H1 (cell line): Measurements from ENCODE around the gene NEURL4. TPM values are rescaled to one million over a fixed set of nuclear protein-coding genes. Genes with fewer than 3 reads are reported as not detected.

ENCODE experiments used
- CHD7 ChIP-seq: fragments of 300-600 bp; sonication (generic); IDR thresholded peaks from 2 replicates; pipeline ENCODE4 v1.7.1; 2012; ENCODE audit warnings: low read length, moderate library complexity, mild to moderate bottlenecking, inconsistent platforms; ENCODE audit not compliant: insufficient replicate concordance
- E2F6 ChIP-seq: IDR thresholded peaks from 2 replicates; pipeline ENCODE4 v1.6.1; 2012; ENCODE audit warnings: inconsistent platforms
- GTF2F1 ChIP-seq: IDR thresholded peaks from 2 replicates; pipeline ENCODE4 v1.6.1; 2012; ENCODE audit warnings: low read depth, low read length, improper control_type of control experiment, borderline replicate concordance
- RAD21 ChIP-seq, 2 experiments: IDR thresholded peaks in 1 of 2; conservative IDR thresholded peaks in 1 of 2; 2 replicates each; pipeline ENCODE4 v1.6.1; 2011; ENCODE audit warnings: low read depth in 2 of 2, low read length in 2 of 2, improper control_type of control experiment in 1 of 2, inconsistent platforms in 1 of 2, mild to moderate bottlenecking in 1 of 2, moderate library complexity in 1 of 2
- TBP ChIP-seq: IDR thresholded peaks from 2 replicates; pipeline ENCODE4 v1.6.1; 2011; ENCODE audit warnings: low read depth, low read length, improper control_type of control experiment
- USF2 ChIP-seq: IDR thresholded peaks from 2 replicates; pipeline ENCODE4 v1.6.1; 2011; ENCODE audit warnings: low read length, improper control_type of control experiment
- polyA plus RNA-seq, 7 experiments: library from polyadenylated mRNA; depleted of rRNA in 3 of 7; stranded (reverse) in 5 of 7; unstranded in 2 of 7; fragments of >200 nt in 5 of 7; fragments of 200-250 nt in 2 of 7; gene quantifications; 1 replicate in 5 of 7; 2 replicates in 1 of 7; 4 replicates in 1 of 7; pipeline versions ENCODE4 v1.2.1 to v1.2.3, GENCODE V29; 2011 to 2013; ENCODE audit warnings: missing spikeins in 2 of 7, mixed read lengths in 2 of 7
- total RNA-seq: library from RNA; stranded (reverse); fragmentation: NEBNext Ultra II Directional; extraction: Animal tissue kit (Norgen Biotek cat#: 25700); gene quantifications from 2 replicates; pipeline ENCODE4 v1.2.1, GENCODE V29; 2021

The NEURL4 gene
- total and polyA plus RNA-seq, 2 of the 8 experiments (the other 6 are each of a cell fraction or from before 2014, with no cell fraction given): 29.6 to 46.8 TPM

DNA sequence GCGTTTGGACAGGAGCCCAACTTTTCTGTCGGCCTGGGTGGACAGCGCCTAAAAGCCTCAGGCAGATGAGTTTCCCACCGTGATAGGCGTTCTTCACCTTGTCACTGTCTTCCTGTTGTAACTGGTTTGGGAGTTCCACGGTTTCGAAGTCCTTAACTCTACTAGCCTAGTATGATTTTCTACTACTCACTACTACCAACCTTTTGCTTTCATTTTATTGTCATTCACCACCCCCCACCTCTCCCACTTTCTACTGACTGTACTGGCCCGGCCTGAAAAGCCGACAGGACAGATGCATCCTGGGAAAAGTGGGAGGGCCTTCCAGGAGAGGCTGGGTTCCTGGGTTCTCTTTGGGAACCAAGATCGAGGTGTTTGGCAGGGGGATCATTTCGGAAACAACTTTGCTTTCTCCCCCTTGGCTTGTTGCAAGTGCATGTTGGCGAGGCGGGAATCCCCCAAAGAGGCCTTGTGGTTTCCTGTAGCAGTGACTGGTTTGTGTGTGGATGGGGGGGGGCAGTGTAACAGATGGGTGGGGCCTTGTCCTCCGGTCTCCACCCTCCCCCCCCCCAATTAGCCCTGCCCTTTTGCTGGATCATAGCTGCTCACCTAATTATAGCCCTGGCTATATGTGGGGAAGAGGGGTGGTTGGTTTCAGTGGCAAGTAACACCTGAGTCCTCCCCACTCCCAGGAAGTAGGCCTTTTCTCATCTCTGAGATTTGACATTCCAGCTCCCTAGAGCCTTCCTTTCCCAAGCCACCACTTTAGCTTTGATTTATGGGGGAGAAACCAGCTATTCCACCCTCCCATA lies 20.3 kb downstream of the NEURL4 start (continued):
- TF ChIP-seq CHD7: no peak
- peak; percentile 34; the same call in 1 of the 2 replicates for TF ChIP-seq TBP
- TF ChIP-seq GTF2F1: no peak
- TF ChIP-seq USF2: no peak
- no peak for TF ChIP-seq RAD21 (IDR thresholded peaks at IDR 0.05 in 1 of 2, conservative IDR thresholded peaks at IDR 0.05 in 1 of 2; ENCODE audit: low read depth in 2 of 2, low read length in 2 of 2)
- TF ChIP-seq E2F6: no peak; the same call in 1 of the 2 replicates
